CD8-positive, alpha-beta memory T cell (primary cell): ENCODE measurements around the gene TCF7L2. TPM values are rescaled to one million over a fixed set of nuclear protein-coding genes. Genes with fewer than 3 reads are reported as not detected.
"Not testable (repeated sequence)": the region's sequence is repeated elsewhere in the genome, so short reads cannot be mapped to it uniquely, and the experiment has no call there.

Experiments used
- CTCF ChIA-PET: fragments of 350-600 bp; sonication (Branson Sonifier 250); formaldehyde crosslinking; loops from one replicate; lab custom pipeline; 2021; ENCODE audit warnings: antibody characterized with exemption; lab: Charles Lee
- POLR2A ChIA-PET: fragments of 350-600 bp; sonication (Branson Sonifier 250); formaldehyde crosslinking; loops from one replicate; lab custom pipeline; 2021; ENCODE audit warnings: antibody characterized with exemption; lab: Charles Lee
- DNase-seq, 5 donors: peaks; one replicate each; pipeline versions ENCODE4 v3.0.0 to v3.0.0-alpha.2; 2020 to 2022; ENCODE audit warnings: mixed read lengths in 1 of 5
- H3K27ac ChIP-seq: one replicate; pipeline ENCODE4 v1.7.0; 2013; ENCODE audit warnings: low read depth, mild to moderate bottlenecking, low read length, moderate library complexity
- H3K27me3 ChIP-seq: 2 replicates; pipeline ENCODE4 v1.7.0; 2013; ENCODE audit warnings: low read length, mild to moderate bottlenecking; ENCODE audit not compliant: insufficient read depth, poor library complexity, severe bottlenecking
- H3K36me3 ChIP-seq: 2 replicates; pipeline ENCODE4 v1.7.0; 2013; ENCODE audit warnings: mild to moderate bottlenecking, low read length, moderate library complexity; ENCODE audit not compliant: insufficient read depth
- H3K4me1 ChIP-seq: 2 replicates; pipeline ENCODE4 v1.7.0; 2013; ENCODE audit warnings: mild to moderate bottlenecking, low read length, moderate library complexity; ENCODE audit not compliant: insufficient read depth
- H3K4me3 ChIP-seq: 2 replicates; pipeline ENCODE4 v1.7.0; 2013; ENCODE audit warnings: mild to moderate bottlenecking, low read length
- H3K9me3 ChIP-seq: 2 replicates; pipeline ENCODE4 v1.7.0; 2013; ENCODE audit warnings: mild to moderate bottlenecking, low read length
- H3K27ac Mint-ChIP-seq, 8 donors: one replicate each; pipeline ENCODE4 v1.8.0; 2020 to 2021; ENCODE audit warnings: mixed read lengths in 8 of 8, mild to moderate bottlenecking in 6 of 8, inconsistent platforms in 3 of 8, moderate library complexity in 3 of 8
- H3K27me3 Mint-ChIP-seq, 2 donors: one replicate each; pipeline ENCODE4 v1.8.0; 2020 to 2021; ENCODE audit warnings: mixed read lengths in 2 of 2, mild to moderate bottlenecking in 1 of 2, moderate library complexity in 1 of 2
- H3K36me3 Mint-ChIP-seq, 3 donors: one replicate each; pipeline ENCODE4 v1.8.0; 2020 to 2021; ENCODE audit warnings: mixed read lengths in 3 of 3, inconsistent platforms in 1 of 3, mild to moderate bottlenecking in 1 of 3
- H3K4me1 Mint-ChIP-seq, 3 donors: one replicate each; pipeline ENCODE4 v1.8.0; 2020 to 2021; ENCODE audit warnings: mixed read lengths in 3 of 3, inconsistent platforms in 1 of 3, mild to moderate bottlenecking in 1 of 3
- H3K4me3 Mint-ChIP-seq, 7 donors: one replicate each; pipeline ENCODE4 v1.8.0; 2020 to 2021; ENCODE audit warnings: mixed read lengths in 7 of 7, mild to moderate bottlenecking in 6 of 7, moderate library complexity in 4 of 7, inconsistent platforms in 2 of 7
- H3K9me3 Mint-ChIP-seq, 5 donors: one replicate each; pipeline ENCODE4 v1.8.0; 2020 to 2022; ENCODE audit warnings: mixed read lengths in 5 of 5, mild to moderate bottlenecking in 3 of 5, moderate library complexity in 2 of 5, inconsistent platforms in 1 of 5
- polyA plus RNA-seq: library from polyadenylated mRNA; unstranded; fragments of 300-500 nt; fragmentation: Illumina TruSeq; gene quantifications from one replicate; pipeline ENCODE4 v1.2.3, GENCODE V29; 2021
- total RNA-seq, 2 experiments: library from RNA; stranded (reverse); gene quantifications; one replicate each; pipeline ENCODE4 v1.2.3, GENCODE V29; 2021

TCF7L2 gene
- total and polyA plus RNA-seq, 3 experiments from 2014 or later, result 0.81 to 1.8 (median 0.89) TPM

- H3K27me3 ChIP-seq, H3K27ac ChIP-seq, H3K4me3 ChIP-seq, H3K27ac Mint-ChIP-seq, DNase-seq, H3K9me3 ChIP-seq, H3K9me3 Mint-ChIP-seq, H3K4me3 Mint-ChIP-seq, POLR2A ChIA-PET, H3K36me3 ChIP-seq, H3K4me1 ChIP-seq, H3K4me1 Mint-ChIP-seq, H3K36me3 Mint-ChIP-seq: not testable (repeated sequence)
- H3K27me3 Mint-ChIP-seq, result peaks cover 0 to 14% of the 10 kb centered on the region in 2 donors
- CTCF ChIA-PET, result interaction anchor here (1.0 kb wide), 1 partner anchor 10 kb away, joined by 3 read pairs; no protein-coding TSS in a partner anchor
Observed at GRCh38 chr10:113109482-113109881, 159.4 kb downstream of the TCF7L2 start.

DNA sequence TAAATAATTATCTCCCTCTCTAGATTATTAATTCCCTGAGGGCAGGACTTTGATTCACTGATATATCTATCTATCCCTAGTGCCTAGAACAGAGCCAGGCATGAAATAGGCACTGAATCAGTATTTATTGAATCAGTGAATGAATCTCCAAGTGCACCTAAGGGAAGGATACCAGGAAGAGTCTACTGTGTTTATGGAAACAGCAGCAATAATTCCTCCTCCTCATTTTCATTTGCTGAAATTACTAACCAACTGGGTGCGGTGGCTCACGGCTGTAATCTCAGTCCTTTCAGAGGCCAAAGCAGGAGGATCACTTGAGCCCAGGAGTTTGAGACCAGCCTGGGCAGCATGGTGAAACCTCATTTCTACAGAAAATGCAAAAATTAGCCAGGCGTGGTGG is 161.2 kb downstream of the TCF7L2 start:
- Mint-ChIP-seq H3K4me3 (no peak overlapping the region), H3K4me1 (no peaks in the 10 kb centered on the region), H3K27ac (no peak overlapping the region), H3K9me3 (no peaks in the 10 kb centered on the region), H3K36me3 (peaks cover 0 to 4% (median 0%) of the 10 kb centered on the region in 3 donors), H3K27me3 (peaks cover 2 to 14% of the 10 kb centered on the region in 2 donors)
- POLR2A ChIA-PET, result no interaction called here
- Histone ChIP-seq H3K36me3 (no peaks in the 10 kb centered on the region), H3K4me1 (no peaks in the 10 kb centered on the region), H3K27ac (no peak overlapping the region), H3K4me3 (no peak overlapping the region), H3K27me3 (no peaks in the 10 kb centered on the region), H3K9me3 (no peaks in the 10 kb centered on the region)
- DNase-seq, result no peak
- CTCF ChIA-PET, result no interaction called here

GRCh38 chr10:113111900-113112853 is 162.1 kb downstream of the TCF7L2 start:
- ChIA-PET POLR2A (no interaction called here), CTCF (no interaction called here)
- DNase-seq, result no peak
- H3K27me3 Mint-ChIP-seq, result peaks cover 2 to 14% of the 10 kb centered on the region in 2 donors
- H3K36me3 Mint-ChIP-seq, result peaks cover 0 to 4% (median 0%) of the 10 kb centered on the region in 3 donors
- no peaks in the 10 kb centered on the region for H3K9me3 Mint-ChIP-seq
- Histone ChIP-seq H3K9me3 (no peaks in the 10 kb centered on the region), H3K4me1 (no peaks in the 10 kb centered on the region), H3K4me3 (no peak overlapping the region), H3K27ac (no peak overlapping the region), H3K36me3 (no peaks in the 10 kb centered on the region), H3K27me3 (no peaks in the 10 kb centered on the region)
- no peak overlapping the region for H3K4me3 Mint-ChIP-seq
- H3K27ac Mint-ChIP-seq, result no peak overlapping the region
- H3K4me1 Mint-ChIP-seq, result no peaks in the 10 kb centered on the region

DNA sequence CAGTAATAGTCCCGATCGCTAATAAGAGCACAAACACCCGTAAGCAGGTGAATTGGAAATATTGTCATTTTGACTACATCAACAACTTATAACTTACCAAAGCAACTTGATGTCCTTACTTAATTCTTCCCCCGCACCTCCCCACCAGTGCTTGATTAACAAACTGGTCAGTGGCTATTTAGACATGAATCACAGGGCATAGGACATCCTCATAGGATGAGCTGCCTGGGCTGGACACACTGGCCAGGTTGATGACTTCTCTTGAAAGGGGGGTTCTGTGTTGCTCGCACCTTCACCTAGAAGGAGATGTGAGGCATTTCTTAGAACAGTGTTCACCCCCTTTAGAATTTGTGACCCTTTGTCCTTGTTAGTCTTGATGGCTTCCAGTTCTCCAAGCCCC is 163.2 kb downstream of the TCF7L2 start:
- Histone ChIP-seq H3K27me3 (no peaks in the 10 kb centered on the region), H3K36me3 (no peaks in the 10 kb centered on the region), H3K4me1 (no peaks in the 10 kb centered on the region), H3K9me3 (no peaks in the 10 kb centered on the region), H3K4me3 (no peak overlapping the region), H3K27ac (no peak overlapping the region)
- no peaks in the 10 kb centered on the region for H3K9me3 Mint-ChIP-seq
- H3K36me3 Mint-ChIP-seq, result peaks cover 0 to 4% (median 0%) of the 10 kb centered on the region in 3 donors
- ChIA-PET POLR2A (no interaction called here), CTCF (no interaction called here)
- H3K4me3 Mint-ChIP-seq, result no peak overlapping the region
- peaks cover 2 to 14% of the 10 kb centered on the region in 2 donors for H3K27me3 Mint-ChIP-seq
- H3K27ac Mint-ChIP-seq, result no peak overlapping the region
- no peaks in the 10 kb centered on the region for H3K4me1 Mint-ChIP-seq
- DNase-seq, result no peak

- Histone ChIP-seq H3K4me3 (no peak overlapping the region), H3K4me1 (no peaks in the 10 kb centered on the region), H3K27me3 (no peaks in the 10 kb centered on the region), H3K27ac (no peak overlapping the region), H3K36me3 (no peaks in the 10 kb centered on the region), H3K9me3 (no peaks in the 10 kb centered on the region)
- CTCF ChIA-PET, result no interaction called here
- no peak overlapping the region for H3K4me3 Mint-ChIP-seq
- POLR2A ChIA-PET, result no interaction called here
- H3K27ac Mint-ChIP-seq, result no peak overlapping the region
- H3K9me3 Mint-ChIP-seq, result no peaks in the 10 kb centered on the region
- peaks cover 0 to 4% (median 0%) of the 10 kb centered on the region in 3 donors for H3K36me3 Mint-ChIP-seq
- no peaks in the 10 kb centered on the region for H3K4me1 Mint-ChIP-seq
- H3K27me3 Mint-ChIP-seq, result peaks cover 2 to 14% of the 10 kb centered on the region in 2 donors
- DNase-seq, result no peak
Observed at GRCh38 chr10:113113918-113114317, 163.9 kb downstream of the TCF7L2 start.

DNA sequence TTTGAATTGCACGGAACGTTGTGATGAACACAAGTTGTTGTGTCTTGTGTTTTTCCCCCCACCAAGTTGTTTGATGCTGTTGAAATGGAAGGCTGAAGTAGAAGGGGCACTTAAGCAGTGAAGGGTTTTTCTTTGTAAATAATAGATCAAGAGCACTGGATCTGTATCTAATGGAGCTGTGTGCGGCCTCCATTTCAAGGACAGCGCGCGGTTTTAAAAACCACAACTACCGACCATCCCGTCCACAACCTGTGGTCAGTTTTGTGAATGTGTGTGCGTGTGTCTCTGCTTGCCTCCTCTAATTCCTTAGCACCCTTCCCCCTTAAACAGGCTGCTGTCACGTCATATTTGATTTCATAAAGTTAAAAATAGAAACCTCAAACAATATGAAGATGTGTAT is 165.5 kb downstream of the TCF7L2 start:
- peaks cover 3 to 17% of the 10 kb centered on the region in 2 donors for H3K27me3 Mint-ChIP-seq
- Histone ChIP-seq H3K27ac (no peak overlapping the region), H3K4me3 (no peak overlapping the region), H3K9me3 (no peaks in the 10 kb centered on the region), H3K4me1 (no peaks in the 10 kb centered on the region), H3K27me3 (no peaks in the 10 kb centered on the region), H3K36me3 (no peaks in the 10 kb centered on the region)
- no peaks in the 10 kb centered on the region for H3K4me1 Mint-ChIP-seq
- no peak overlapping the region for H3K4me3 Mint-ChIP-seq
- peaks cover 0 to 4% (median 0%) of the 10 kb centered on the region in 3 donors for H3K36me3 Mint-ChIP-seq
- DNase-seq, result no peak
- ChIA-PET POLR2A (no interaction called here), CTCF (no interaction called here)
- no peaks in the 10 kb centered on the region for H3K9me3 Mint-ChIP-seq
- no peak overlapping the region for H3K27ac Mint-ChIP-seq

- Mint-ChIP-seq H3K9me3 (no peaks in the 10 kb centered on the region), H3K27ac (no peak overlapping the region), H3K4me1 (no peaks in the 10 kb centered on the region), H3K4me3 (no peak overlapping the region), H3K27me3 (peaks cover 3 to 21% of the 10 kb centered on the region in 2 donors), H3K36me3 (no peaks in the 10 kb centered on the region)
- no peaks in the 10 kb centered on the region for H3K9me3 ChIP-seq
- no peaks in the 10 kb centered on the region for H3K4me1 ChIP-seq
- H3K27me3 ChIP-seq, result no peaks in the 10 kb centered on the region
- H3K4me3 ChIP-seq, result no peak overlapping the region
- no peaks in the 10 kb centered on the region for H3K36me3 ChIP-seq
- no peak overlapping the region for H3K27ac ChIP-seq
- ChIA-PET POLR2A (no interaction called here), CTCF (no interaction called here)
- DNase-seq, result no peak
Observed at GRCh38 chr10:113118882-113119281, 168.8 kb downstream of the TCF7L2 start.

DNA sequence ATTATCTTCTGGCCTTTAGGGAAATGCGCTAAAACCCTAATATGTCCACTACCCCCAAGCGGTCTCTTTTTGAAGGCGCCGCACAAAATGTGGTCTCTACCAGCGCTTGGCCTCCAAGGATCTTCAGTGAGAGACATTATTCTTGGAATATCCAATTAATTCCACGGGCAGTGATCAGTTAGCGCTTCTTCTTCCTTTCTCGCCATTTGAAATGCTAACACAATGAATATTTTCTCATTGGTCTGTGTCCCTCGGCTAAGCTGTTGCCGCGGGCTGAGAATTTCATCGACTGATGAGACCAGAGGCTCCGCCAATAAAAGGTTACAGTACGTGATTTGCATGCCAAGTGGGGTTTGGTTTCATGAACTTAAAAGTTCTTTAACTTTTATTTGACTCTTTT is 169.8 kb downstream of the TCF7L2 start:
- H3K4me3 Mint-ChIP-seq, result no peak overlapping the region
- H3K27ac Mint-ChIP-seq, result no peak overlapping the region
- H3K4me1 ChIP-seq, result no peaks in the 10 kb centered on the region
- peaks cover 3 to 27% of the 10 kb centered on the region in 2 donors for H3K27me3 Mint-ChIP-seq
- H3K4me1 Mint-ChIP-seq, result no peaks in the 10 kb centered on the region
- H3K9me3 Mint-ChIP-seq, result no peaks in the 10 kb centered on the region
- CTCF ChIA-PET, result no interaction called here
- no peaks in the 10 kb centered on the region for H3K36me3 ChIP-seq
- no peaks in the 10 kb centered on the region for H3K9me3 ChIP-seq
- POLR2A ChIA-PET, result no interaction called here
- H3K27ac ChIP-seq, result no peak overlapping the region
- H3K36me3 Mint-ChIP-seq, result no peaks in the 10 kb centered on the region
- no peak overlapping the region for H3K4me3 ChIP-seq
- DNase-seq, result no peak
- no peaks in the 10 kb centered on the region for H3K27me3 ChIP-seq
